Right atrium auricular region (tissue), 2 donors: ENCODE data around the gene PALM. TPM values are rescaled to one million over a fixed set of nuclear protein-coding genes. Genes with fewer than 3 reads are reported as not detected.

ENCODE experiments used
- DNase-seq: peaks from one replicate; pipeline ENCODE4 v3.0.0-alpha.2; 2019; ENCODE audit warnings: low spot score
- H3K27ac ChIP-seq, 2 donors: fragments of 200-600 bp; sonication (generic); 1 replicate in 1 of 2; 2 replicates in 1 of 2; pipeline ENCODE4 v1.5.1; 2016 to 2019
- H3K27me3 ChIP-seq, 2 donors: fragments of 200-600 bp; sonication (generic); one replicate each; pipeline versions ENCODE4 v1.5.1 to v1.6.0; 2017 to 2019
- H3K36me3 ChIP-seq: fragments of 200-600 bp; sonication (generic); one replicate; pipeline ENCODE4 v1.5.1; 2016
- H3K4me1 ChIP-seq, 2 donors: fragments of 200-600 bp; sonication (generic); one replicate each; pipeline versions ENCODE4 v1.5.1 to v1.6.0; 2017 to 2019
- H3K4me3 ChIP-seq, 2 donors: fragments of 200-600 bp; sonication (generic); 1 replicate in 1 of 2; 2 replicates in 1 of 2; pipeline ENCODE4 v1.5.1; 2017 to 2019; ENCODE audit warnings: mild to moderate bottlenecking in 1 of 2, moderate library complexity in 1 of 2
- H3K9me3 ChIP-seq, 2 donors: fragments of 200-600 bp; sonication (generic); one replicate each; pipeline ENCODE4 v1.5.1; 2019
- total RNA-seq, 2 donors: library from RNA; depleted of rRNA; stranded (reverse); fragments of >200 nt; gene quantifications; one replicate each; pipeline ENCODE4 v1.1.0, GENCODE V29; 2016
- TF ChIP-seq, protein P1 (sequence below), 2 donors: fragments of 200-600 bp; sonication (generic); IDR thresholded peaks; one replicate each; pipeline ENCODE4 v1.5.1; 2019; ENCODE audit warnings: antibody characterized with exemption in 2 of 2

The PALM gene
- total RNA-seq, 2 donors from 2014 or later, result 28.7 to 64.9 TPM

DNA sequence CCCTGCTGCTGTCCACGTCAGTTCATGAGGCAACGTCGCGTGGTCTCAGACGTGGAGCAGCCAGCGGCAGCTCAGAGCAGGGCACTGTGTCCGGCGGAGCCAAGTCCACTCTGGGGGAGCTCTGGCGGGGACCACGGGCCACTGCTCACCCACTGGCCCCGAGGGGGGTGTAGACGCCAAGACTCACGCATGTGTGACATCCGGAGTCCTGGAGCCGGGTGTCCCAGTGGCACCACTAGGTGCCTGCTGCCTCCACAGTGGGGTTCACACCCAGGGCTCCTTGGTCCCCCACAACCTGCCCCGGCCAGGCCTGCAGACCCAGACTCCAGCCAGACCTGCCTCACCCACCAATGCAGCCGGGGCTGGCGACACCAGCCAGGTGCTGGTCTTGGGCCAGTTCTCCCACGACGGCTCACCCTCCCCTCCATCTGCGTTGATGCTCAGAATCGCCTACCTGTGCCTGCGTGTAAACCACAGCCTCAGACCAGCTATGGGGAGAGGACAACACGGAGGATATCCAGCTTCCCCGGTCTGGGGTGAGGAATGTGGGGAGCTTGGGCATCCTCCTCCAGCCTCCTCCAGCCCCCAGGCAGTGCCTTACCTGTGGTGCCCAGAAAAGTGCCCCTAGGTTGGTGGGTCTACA lies 25.9 kb upstream of the PALM start:
- Histone ChIP-seq H3K9me3 (no peaks in the 10 kb centered on the region), H3K4me1 (peaks cover 0 to 14% of the 10 kb centered on the region in 2 donors), H3K4me3 (no peak overlapping the region), H3K27ac (no peak overlapping the region), H3K27me3 (no peaks in the 10 kb centered on the region), H3K36me3 (peaks cover 14% of the 10 kb centered on the region)
- TF ChIP-seq, protein P1, sequence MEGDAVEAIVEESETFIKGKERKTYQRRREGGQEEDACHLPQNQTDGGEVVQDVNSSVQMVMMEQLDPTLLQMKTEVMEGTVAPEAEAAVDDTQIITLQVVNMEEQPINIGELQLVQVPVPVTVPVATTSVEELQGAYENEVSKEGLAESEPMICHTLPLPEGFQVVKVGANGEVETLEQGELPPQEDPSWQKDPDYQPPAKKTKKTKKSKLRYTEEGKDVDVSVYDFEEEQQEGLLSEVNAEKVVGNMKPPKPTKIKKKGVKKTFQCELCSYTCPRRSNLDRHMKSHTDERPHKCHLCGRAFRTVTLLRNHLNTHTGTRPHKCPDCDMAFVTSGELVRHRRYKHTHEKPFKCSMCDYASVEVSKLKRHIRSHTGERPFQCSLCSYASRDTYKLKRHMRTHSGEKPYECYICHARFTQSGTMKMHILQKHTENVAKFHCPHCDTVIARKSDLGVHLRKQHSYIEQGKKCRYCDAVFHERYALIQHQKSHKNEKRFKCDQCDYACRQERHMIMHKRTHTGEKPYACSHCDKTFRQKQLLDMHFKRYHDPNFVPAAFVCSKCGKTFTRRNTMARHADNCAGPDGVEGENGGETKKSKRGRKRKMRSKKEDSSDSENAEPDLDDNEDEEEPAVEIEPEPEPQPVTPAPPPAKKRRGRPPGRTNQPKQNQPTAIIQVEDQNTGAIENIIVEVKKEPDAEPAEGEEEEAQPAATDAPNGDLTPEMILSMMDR (IDR thresholded peaks at IDR 0.05), result no peak
- DNase-seq, result no peak

DNA sequence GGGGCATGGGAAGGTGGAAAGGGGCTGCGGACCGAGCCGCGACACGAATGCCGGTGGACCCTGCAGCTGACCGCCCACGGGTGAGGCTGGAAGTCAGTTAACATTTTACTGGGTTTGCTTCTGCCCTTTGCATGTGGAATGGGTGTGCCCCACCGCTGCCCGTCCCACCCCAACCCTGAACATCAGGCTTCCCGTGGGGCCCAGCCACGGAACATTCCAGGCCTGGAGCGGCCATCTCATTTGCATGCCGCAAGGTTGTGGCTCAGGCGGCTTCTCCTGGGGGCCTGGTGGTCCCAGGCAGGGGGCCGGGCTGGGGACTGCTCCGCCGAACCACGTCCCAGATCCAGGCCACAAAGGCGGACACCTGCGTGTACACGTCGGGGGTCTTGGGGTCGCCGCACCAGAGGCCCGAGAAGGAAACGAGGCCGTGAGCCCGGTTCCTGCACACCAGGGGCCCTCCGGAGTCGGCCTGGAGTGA lies 23.2 kb upstream of the PALM start:
- no peak overlapping the region for H3K4me3 ChIP-seq
- H3K36me3 ChIP-seq, result peaks cover 10% of the 10 kb centered on the region
- H3K4me1 ChIP-seq, result no peaks in the 10 kb centered on the region
- no peak overlapping the region for H3K27ac ChIP-seq
- DNase-seq, result no peak
- no peaks in the 10 kb centered on the region for H3K9me3 ChIP-seq
- H3K27me3 ChIP-seq, result no peaks in the 10 kb centered on the region
- TF ChIP-seq, protein P1 (IDR thresholded peaks at IDR 0.05), result no peak

DNA sequence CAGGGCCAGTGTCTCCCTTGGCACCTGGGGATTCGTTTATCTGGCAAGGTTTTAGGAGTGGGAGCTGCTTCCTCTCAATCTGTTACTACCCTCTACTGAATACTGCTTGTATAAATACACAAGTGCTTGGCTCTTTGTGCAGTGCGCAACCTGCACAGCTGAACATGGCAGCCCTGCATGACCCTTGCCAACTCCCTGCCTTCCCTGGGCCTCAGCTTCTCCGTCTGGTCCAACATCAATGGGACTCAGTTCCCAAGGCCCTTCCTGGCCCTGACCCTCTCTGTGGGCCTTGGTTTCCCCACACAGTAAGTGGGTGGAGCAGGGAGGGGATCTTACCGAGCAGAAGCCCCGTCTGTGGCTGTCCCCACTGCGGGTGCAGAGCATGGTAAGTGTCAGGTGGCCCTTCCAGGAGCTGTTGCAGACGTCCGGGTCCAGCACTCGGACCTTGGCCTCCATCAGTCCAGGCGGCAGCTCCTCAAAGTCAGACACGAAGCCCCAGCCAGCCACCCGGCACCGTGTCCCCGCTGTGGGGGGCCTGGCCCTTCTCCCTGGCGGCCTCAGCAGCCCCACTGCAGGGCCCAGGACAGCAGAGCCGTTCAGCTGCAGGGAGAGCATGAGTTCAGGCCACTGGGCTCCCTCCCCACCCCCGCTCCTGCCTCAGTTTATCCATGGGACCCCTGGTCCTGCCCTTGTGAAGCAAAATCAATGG lies 22.0 kb upstream of the PALM start:
- TF ChIP-seq, protein P1 (IDR thresholded peaks at IDR 0.05), result no peak
- Histone ChIP-seq H3K36me3 (peaks cover 2% of the 10 kb centered on the region), H3K27me3 (no peaks in the 10 kb centered on the region), H3K9me3 (no peaks in the 10 kb centered on the region), H3K4me1 (no peaks in the 10 kb centered on the region), H3K4me3 (no peak overlapping the region), H3K27ac (no peak overlapping the region)
- no peak for DNase-seq

DNA sequence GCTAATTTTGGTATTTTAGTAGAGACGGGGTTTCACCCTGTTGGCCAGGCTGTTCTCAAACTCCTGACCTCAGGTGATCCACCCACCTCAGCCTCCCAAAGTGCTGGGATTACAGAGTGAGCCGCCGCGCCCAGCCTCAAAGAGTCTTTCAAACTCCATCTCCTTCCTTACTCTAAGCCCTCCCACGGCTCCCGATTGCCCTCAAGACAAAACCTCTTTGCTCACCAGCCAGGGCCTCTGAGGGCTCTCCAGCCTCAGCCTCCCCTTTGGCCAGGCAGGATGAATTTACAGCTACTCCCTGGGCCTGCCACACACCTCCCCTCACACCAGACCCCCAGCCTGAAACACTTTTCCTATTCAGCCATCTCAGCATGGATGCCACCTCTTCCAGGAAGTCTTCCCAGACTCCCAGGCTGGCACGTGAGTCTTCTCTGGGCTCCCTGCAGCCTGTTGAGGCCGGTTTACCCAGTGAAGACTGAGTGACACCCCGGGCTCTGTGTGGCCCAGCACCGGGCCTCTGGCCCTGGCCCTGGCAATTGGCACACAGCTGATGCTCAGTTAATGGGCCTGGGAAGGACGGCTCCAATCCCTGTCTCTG lies 21.1 kb upstream of the PALM start:
- no peak for DNase-seq
- H3K27ac ChIP-seq, result no peak overlapping the region
- H3K4me1 ChIP-seq, result no peaks in the 10 kb centered on the region
- H3K27me3 ChIP-seq, result no peaks in the 10 kb centered on the region
- no peak overlapping the region for H3K4me3 ChIP-seq
- no peaks in the 10 kb centered on the region for H3K9me3 ChIP-seq
- TF ChIP-seq, protein P1 (IDR thresholded peaks at IDR 0.05), result no peak
- no peaks in the 10 kb centered on the region for H3K36me3 ChIP-seq

DNA sequence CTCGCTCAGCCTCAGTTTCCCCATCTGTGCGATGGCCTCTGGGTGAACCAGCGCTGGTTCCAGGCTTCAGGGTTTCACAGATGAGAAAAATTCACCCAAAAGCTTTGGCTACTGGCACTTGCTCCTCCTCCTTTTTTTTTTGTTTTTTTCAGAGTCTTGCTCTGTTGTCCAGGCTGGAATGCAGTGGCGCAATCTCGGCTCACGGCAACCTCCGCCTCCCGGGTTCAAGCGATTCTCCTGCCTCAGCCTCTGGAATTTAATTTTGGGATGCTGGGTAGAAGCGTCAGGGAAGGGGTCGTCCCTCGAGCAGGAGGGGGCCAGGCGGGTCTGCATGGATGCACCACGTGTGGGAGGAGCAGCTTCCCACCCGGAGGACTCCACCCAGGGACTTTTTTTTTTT lies 20.5 kb upstream of the PALM start:
- no peaks in the 10 kb centered on the region for H3K4me1 ChIP-seq
- no peak for DNase-seq
- TF ChIP-seq, protein P1 (IDR thresholded peaks at IDR 0.05), result no peak

More for the DNA sequence above, 20.5 kb upstream of the PALM start:
- Histone ChIP-seq H3K9me3 (no peaks in the 10 kb centered on the region), H3K27ac (no peak overlapping the region), H3K4me3 (no peak overlapping the region), H3K36me3 (no peaks in the 10 kb centered on the region), H3K27me3 (no peaks in the 10 kb centered on the region)
